Endothelial cell of umbilical vein (primary cell): Measurements from ENCODE around the gene TMEM26. TPM values are rescaled to one million over a fixed set of nuclear protein-coding genes. Genes with fewer than 3 reads are reported as not detected.

ENCODE experiments used
- BruUV-seq: library from RNA; stranded (reverse); fragments of 400-500 nt; replicated peaks from 2 replicates; lab custom pipeline; 2021; lab: Mats Ljungman, UMichigan
- CTCF ChIA-PET: fragments of 300-600, 350-600 bp; sonication (Branson Sonifier 250); formaldehyde crosslinking; loops from one replicate; lab custom pipeline; 2021; ENCODE audit warnings: antibody characterized with exemption, inconsistent platforms; lab: Charles Lee
- POLR2A ChIA-PET: fragments of 300-600, 350-600 bp; sonication (Branson Sonifier 250); formaldehyde crosslinking; loops from one replicate; lab custom pipeline; 2021; ENCODE audit warnings: antibody characterized with exemption, inconsistent platforms; lab: Charles Lee
- DNase-seq: peaks from one replicate; pipeline ENCODE4 v3.0.0-alpha.2; 2011; ENCODE audit warnings: low read depth, low spot score
- FAIRE-seq: peaks from 2 replicates; lab custom pipeline; 2011; peaks lifted over from hg19 to GRCh38; lab: Jason Lieb, UNC
- H2AFZ ChIP-seq: 2 replicates; pipeline ENCODE4 v1.6.0; 2012; ENCODE audit warnings: low read depth, low read length, control low read depth, inconsistent platforms
- H3K27ac ChIP-seq: 2 replicates; pipeline ENCODE4 v1.5.1; 2011; ENCODE audit warnings: low read depth, mild to moderate bottlenecking, control low read depth, low read length, moderate library complexity; ENCODE audit not compliant: insufficient read depth
- H3K27me3 ChIP-seq, 2 experiments: 2 replicates each; pipeline versions ENCODE4 v1.6.0 to v1.6.1; 2011; ENCODE audit warnings: low read length in 2 of 2, mixed read lengths in 1 of 2; ENCODE audit not compliant: control insufficient read depth in 2 of 2, insufficient read depth in 2 of 2
- H3K36me3 ChIP-seq, 2 experiments: 2 replicates in 1 of 2; 3 replicates in 1 of 2; pipeline ENCODE4 v1.5.1; 2011; ENCODE audit warnings: low read length in 2 of 2, mild to moderate bottlenecking in 1 of 2, moderate library complexity in 1 of 2; ENCODE audit not compliant: control insufficient read depth in 2 of 2, insufficient read depth in 2 of 2; ENCODE audit errors: extremely low read depth in 1 of 2
- H3K4me1 ChIP-seq: 3 replicates; pipeline ENCODE4 v1.5.1; 2011; ENCODE audit warnings: mild to moderate bottlenecking, low read length; ENCODE audit not compliant: control insufficient read depth, insufficient read depth; ENCODE audit errors: extremely low read depth
- H3K4me2 ChIP-seq: 2 replicates; pipeline ENCODE4 v1.6.1; 2011; ENCODE audit warnings: low read length, control low read depth, mixed read lengths; ENCODE audit not compliant: insufficient read depth
- H3K4me3 ChIP-seq, 3 experiments: fragments of 200-600 bp in 1 of 3; sonication (generic), shearing (Covaris generic) in 1 of 3; replicated peaks in 1 of 3; 2 replicates each; pipeline ENCODE4 v1.5.1; 2011 to 2016; ENCODE audit warnings: control low read depth in 3 of 3, low read length in 3 of 3, mild to moderate bottlenecking in 2 of 3, inconsistent platforms in 1 of 3, low read depth in 1 of 3, moderate library complexity in 1 of 3; ENCODE audit not compliant: insufficient read depth in 1 of 3
- H3K79me2 ChIP-seq: 2 replicates; pipeline ENCODE4 v1.6.0; 2012; ENCODE audit warnings: low read length, inconsistent platforms; ENCODE audit not compliant: control insufficient read depth, insufficient read depth
- H3K9ac ChIP-seq: replicated peaks from 2 replicates; pipeline ENCODE3; 2011; ENCODE audit warnings: low read length, control low read depth; ENCODE audit not compliant: insufficient read depth; ENCODE audit errors: extremely low read depth
- H3K9me1 ChIP-seq: replicated peaks from 3 replicates; pipeline ENCODE4 v1.6.0; 2011; ENCODE audit warnings: mild to moderate bottlenecking, low read length; ENCODE audit not compliant: control insufficient read depth, insufficient read depth; ENCODE audit errors: extremely low read depth
- H3K9me3 ChIP-seq: replicated peaks from 2 replicates; pipeline ENCODE4 v1.5.1; 2012; ENCODE audit warnings: low read length, inconsistent platforms; ENCODE audit not compliant: control insufficient read depth, insufficient read depth
- H4K20me1 ChIP-seq: replicated peaks from 2 replicates; pipeline ENCODE3; 2011; ENCODE audit warnings: mild to moderate bottlenecking, low read length; ENCODE audit not compliant: control insufficient read depth, insufficient read depth; ENCODE audit errors: extremely low read depth
- EZH2 ChIP-seq: IDR thresholded peaks from 2 replicates; pipeline ENCODE4 v1.6.1; 2012; ENCODE audit warnings: borderline replicate concordance, low read depth, mild to moderate bottlenecking, moderate library complexity, low read length, inconsistent platforms; ENCODE audit not compliant: severe bottlenecking
- FOS ChIP-seq: IDR thresholded peaks from 2 replicates; pipeline ENCODE4 v1.6.1; 2011; ENCODE audit warnings: mild to moderate bottlenecking, low read length, moderate library complexity, borderline replicate concordance; ENCODE audit not compliant: insufficient read depth
- GATA2 ChIP-seq: IDR thresholded peaks from 2 replicates; pipeline ENCODE4 v1.7.0; 2011; ENCODE audit warnings: low read depth, mild to moderate bottlenecking, moderate library complexity, mixed read lengths, low read length; ENCODE audit not compliant: insufficient read length, insufficient read depth
- JUN ChIP-seq: IDR thresholded peaks from 2 replicates; pipeline ENCODE4 v1.6.1; 2011; ENCODE audit warnings: borderline replicate concordance, low read depth; ENCODE audit not compliant: insufficient read length, insufficient read depth
- MYC ChIP-seq: IDR thresholded peaks from one replicate; pipeline ENCODE4 v1.6.1; 2011; ENCODE audit warnings: mild to moderate bottlenecking, low read depth, low read length
- POLR2A ChIP-seq: IDR thresholded peaks from 2 replicates; pipeline ENCODE4 v1.6.1; 2012; ENCODE audit warnings: low read depth, mild to moderate bottlenecking, control low read depth, low read length
- POLR2AphosphoS5 ChIP-seq: IDR thresholded peaks from 2 replicates; pipeline ENCODE4 v1.6.1; 2012; ENCODE audit warnings: low read depth, mild to moderate bottlenecking, control low read depth, low read length, moderate library complexity; ENCODE audit not compliant: insufficient read depth
- dilution Hi-C: fragments of 300-500 bp; cut with MboI; formaldehyde crosslinking; loops from one replicate; pipeline ENCODE4 v1.15.0; 2019; ENCODE audit warnings: low sequenced_read_pairs; ENCODE audit not compliant: extremely low pct_ligation_motif_present
- intact Hi-C: fragments of 100-400 bp; cut with micrococcal nuclease; formaldehyde crosslinking; loops from one replicate; pipeline ENCODE4 v1.10.0; 2022
- polyA plus RNA-seq, 4 experiments: library from polyadenylated mRNA; depleted of rRNA in 3 of 4; stranded (reverse) in 3 of 4; unstranded in 1 of 4; fragments of >200 nt; gene quantifications; 2 replicates each; pipeline versions ENCODE4 v1.2.1 to v1.2.3, GENCODE V29; 2011 to 2012; ENCODE audit warnings: missing spikeins in 1 of 4
- total RNA-seq: library from RNA; stranded (reverse); gene quantifications from 2 replicates; pipeline ENCODE4 v1.2.3, GENCODE V29; 2021
- TF ChIP-seq, protein P1 (sequence below), 2 donors: IDR thresholded peaks; 1 replicate in 1 of 2; 2 replicates in 1 of 2; pipeline ENCODE4 v1.5.1; 2011; ENCODE audit warnings: low read length in 2 of 2, mild to moderate bottlenecking in 2 of 2, moderate library complexity in 2 of 2, control low read depth in 1 of 2, inconsistent platforms in 1 of 2, low read depth in 1 of 2; ENCODE audit not compliant: insufficient read depth in 1 of 2; ENCODE audit errors: extremely low read depth in 1 of 2
- TF ChIP-seq, protein P2 (sequence below): IDR thresholded peaks from 2 replicates; pipeline ENCODE4 v1.6.1; 2011; ENCODE audit not compliant: insufficient read depth, insufficient read length

The TMEM26 gene
- total and polyA plus RNA-seq, 2 donors (not counting 3 experiments of a cell fraction or from before 2014, with no cell fraction given): 0.07 to 0.27 TPM

DNA sequence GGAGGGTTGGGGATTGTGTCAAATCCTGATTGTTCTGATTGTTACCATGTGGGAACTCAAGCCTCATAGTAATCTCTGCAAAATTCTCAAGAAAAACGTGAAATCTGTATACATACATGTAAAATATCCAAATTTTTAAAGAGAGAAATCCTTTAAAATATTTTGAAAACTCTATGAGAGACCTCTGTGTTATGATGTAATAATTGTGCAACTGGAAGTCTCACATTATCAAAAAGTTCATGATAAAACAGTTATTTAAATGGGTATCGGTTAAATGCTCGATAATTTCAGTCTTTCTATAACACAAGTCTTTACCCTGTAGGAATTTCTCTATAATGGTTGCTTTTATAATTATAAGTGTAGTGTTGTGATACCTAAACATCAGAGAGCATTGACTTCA is 95.5 kb downstream of the TMEM26 start:
- Histone ChIP-seq H3K4me3 (no peak overlapping the region), H3K9me3 (no peaks in the 10 kb centered on the region), H3K9me1 (no peaks in the 10 kb centered on the region), H3K4me1 (no peaks in the 10 kb centered on the region), H4K20me1 (no peaks in the 10 kb centered on the region), H3K27ac (no peak overlapping the region), H3K4me2 (no peak overlapping the region), H3K36me3 (no peaks in the 10 kb centered on the region), H2AFZ (no peak overlapping the region), H3K27me3 (peaks cover 0 to 2% of the 10 kb centered on the region in 2 experiments), H3K79me2 (no peaks in the 10 kb centered on the region), H3K9ac (no peak overlapping the region)
- BruUV-seq: no TSS peak
- intact Hi-C loops (no loop called here), dilution Hi-C loops (no loop called here)
- TF ChIP-seq, protein P1, sequence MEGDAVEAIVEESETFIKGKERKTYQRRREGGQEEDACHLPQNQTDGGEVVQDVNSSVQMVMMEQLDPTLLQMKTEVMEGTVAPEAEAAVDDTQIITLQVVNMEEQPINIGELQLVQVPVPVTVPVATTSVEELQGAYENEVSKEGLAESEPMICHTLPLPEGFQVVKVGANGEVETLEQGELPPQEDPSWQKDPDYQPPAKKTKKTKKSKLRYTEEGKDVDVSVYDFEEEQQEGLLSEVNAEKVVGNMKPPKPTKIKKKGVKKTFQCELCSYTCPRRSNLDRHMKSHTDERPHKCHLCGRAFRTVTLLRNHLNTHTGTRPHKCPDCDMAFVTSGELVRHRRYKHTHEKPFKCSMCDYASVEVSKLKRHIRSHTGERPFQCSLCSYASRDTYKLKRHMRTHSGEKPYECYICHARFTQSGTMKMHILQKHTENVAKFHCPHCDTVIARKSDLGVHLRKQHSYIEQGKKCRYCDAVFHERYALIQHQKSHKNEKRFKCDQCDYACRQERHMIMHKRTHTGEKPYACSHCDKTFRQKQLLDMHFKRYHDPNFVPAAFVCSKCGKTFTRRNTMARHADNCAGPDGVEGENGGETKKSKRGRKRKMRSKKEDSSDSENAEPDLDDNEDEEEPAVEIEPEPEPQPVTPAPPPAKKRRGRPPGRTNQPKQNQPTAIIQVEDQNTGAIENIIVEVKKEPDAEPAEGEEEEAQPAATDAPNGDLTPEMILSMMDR (IDR thresholded peaks at IDR 0.05; ENCODE audit: extremely low read depth in 1 of 2, insufficient read depth in 1 of 2, low read depth in 1 of 2, low read length in 2 of 2): no peak
- TF ChIP-seq MYC (no peak), EZH2 (no peak), POLR2A (no peak), FOS (no peak), GATA2 (no peak), JUN (no peak), POLR2AphosphoS5 (no peak)
- TF ChIP-seq, protein P2, sequence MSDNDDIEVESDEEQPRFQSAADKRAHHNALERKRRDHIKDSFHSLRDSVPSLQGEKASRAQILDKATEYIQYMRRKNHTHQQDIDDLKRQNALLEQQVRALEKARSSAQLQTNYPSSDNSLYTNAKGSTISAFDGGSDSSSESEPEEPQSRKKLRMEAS: no peak
- POLR2A ChIA-PET: no interaction called here
- CTCF ChIA-PET: no interaction called here
- DNase-seq (no peak), FAIRE-seq (no peak)

Other genes starting within 250 kb of the TMEM26 start
- gene CABCOCO1, start 209.5 kb upstream of the TMEM26 start, total RNA-seq: 0.51 and 1.3 TPM in 2 replicates
- gene CABCOCO1, start 209.5 kb upstream of the TMEM26 start, polyA plus RNA-seq: 0.06 TPM in 1 of 2 replicates, not detected in the other